Peyer's patch (tissue), 4 donors: ENCODE data around the gene S100A12.

ENCODE experiments used
- POLR2A ChIP-seq, 2 donors: fragments of 450-650 bp; IDR thresholded peaks; one replicate each; pipeline ENCODE4 v1.5.1; 2017; ENCODE audit warnings: antibody characterized with exemption in 2 of 2, mild to moderate bottlenecking in 2 of 2, moderate library complexity in 2 of 2
- TF ChIP-seq, protein P1 (sequence below), 6 experiments: fragments of 450-650 bp in 4 of 6; fragments of 200-600 bp in 2 of 6; sonication (generic) in 1 of 6; IDR thresholded peaks; one replicate each; pipeline ENCODE4 v1.5.1; 2017 to 2019; ENCODE audit warnings: antibody characterized with exemption in 6 of 6, mild to moderate bottlenecking in 3 of 6, moderate library complexity in 1 of 6

DNA sequence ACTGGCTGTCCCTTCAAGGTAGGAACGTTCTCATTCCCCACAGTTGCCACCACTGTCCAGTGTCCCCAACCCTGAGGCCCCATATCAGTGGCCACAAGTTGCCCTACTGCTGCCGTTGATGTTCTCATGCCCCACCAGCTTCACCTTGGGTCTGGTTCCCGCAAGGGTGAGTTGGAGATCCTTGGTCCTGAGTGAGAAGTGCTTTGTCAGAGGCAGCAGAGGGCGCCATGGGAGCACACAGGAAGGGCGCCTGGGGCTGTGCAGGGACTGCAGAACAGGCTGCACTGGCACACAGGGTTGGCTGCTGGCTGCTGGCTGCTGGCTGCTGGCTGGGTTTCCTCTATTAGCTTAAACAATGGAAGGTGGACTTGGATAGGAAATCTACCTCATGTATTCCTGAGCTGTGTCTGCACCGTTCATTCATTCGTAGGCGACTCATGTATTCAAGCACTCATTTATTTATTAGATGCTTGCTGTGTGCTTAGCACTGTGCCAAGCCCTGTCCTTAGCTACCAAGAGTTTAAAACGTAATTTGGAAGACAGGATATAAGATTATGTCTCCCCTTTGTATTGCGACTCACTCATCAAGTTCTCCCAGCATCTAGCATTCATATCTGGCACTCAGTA is 19.9 kb downstream of the S100A12 start:
- TF ChIP-seq, protein P1, sequence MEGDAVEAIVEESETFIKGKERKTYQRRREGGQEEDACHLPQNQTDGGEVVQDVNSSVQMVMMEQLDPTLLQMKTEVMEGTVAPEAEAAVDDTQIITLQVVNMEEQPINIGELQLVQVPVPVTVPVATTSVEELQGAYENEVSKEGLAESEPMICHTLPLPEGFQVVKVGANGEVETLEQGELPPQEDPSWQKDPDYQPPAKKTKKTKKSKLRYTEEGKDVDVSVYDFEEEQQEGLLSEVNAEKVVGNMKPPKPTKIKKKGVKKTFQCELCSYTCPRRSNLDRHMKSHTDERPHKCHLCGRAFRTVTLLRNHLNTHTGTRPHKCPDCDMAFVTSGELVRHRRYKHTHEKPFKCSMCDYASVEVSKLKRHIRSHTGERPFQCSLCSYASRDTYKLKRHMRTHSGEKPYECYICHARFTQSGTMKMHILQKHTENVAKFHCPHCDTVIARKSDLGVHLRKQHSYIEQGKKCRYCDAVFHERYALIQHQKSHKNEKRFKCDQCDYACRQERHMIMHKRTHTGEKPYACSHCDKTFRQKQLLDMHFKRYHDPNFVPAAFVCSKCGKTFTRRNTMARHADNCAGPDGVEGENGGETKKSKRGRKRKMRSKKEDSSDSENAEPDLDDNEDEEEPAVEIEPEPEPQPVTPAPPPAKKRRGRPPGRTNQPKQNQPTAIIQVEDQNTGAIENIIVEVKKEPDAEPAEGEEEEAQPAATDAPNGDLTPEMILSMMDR (IDR thresholded peaks at IDR 0.05) = peak in 4 of 6 experiments; percentile 12 to 48 (median 44)
- TF ChIP-seq POLR2A (IDR thresholded peaks at IDR 0.05) = no peak
